ENCODE measurements around the gene MAP3K7. TPM values are rescaled to one million over a fixed set of nuclear protein-coding genes. Genes with fewer than 3 reads are reported as not detected.

The MAP3K7 gene
- total RNA-seq, 1 donor from 2014 or later: 33.8 TPM

DNA sequence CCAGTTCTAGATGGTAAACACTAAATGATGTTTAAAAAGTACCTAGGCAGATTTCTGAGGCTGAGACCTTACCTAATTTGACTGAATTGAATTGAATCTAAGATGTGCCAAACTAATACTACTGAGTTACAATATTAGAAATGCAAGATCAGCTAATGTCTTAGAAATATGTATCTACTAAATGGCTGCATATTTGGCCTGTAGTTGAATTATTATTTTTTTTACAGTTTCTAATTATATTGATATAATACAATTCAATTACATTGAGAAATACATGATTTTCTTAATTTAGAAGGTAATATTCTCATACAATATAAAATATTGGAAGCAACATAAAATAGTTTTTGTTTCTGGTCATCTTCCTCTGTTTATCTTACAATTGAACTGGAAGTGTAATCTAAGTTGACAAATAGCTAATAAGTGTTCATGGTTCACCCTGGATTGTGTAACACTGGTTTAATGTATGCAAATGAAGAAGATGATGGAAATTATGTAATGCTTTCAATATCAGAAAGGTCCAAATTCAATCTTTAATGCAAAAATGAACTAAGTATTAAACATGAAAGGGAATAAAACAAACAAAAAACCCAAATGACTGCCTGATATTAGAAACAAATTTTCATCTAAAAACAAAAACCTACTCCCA lies 2.9 kb downstream of the MAP3K7 start:
- no peak for FAIRE-seq
- Histone ChIP-seq H2AFZ (ENCODE audit: low read depth, low read length) (no peak overlapping the region), H3K79me2 (ENCODE audit: insufficient read depth, low read length) (peaks cover 78% of the 10 kb centered on the region), H3K27ac (ENCODE audit: low read depth, low read length) (peak overlapping the region; percentile 32), H3K9me3 (ENCODE audit: insufficient read depth, low read depth, low read length) (no peaks in the 10 kb centered on the region), H3K36me3 (ENCODE audit: insufficient read depth, low read length) (no peaks in the 10 kb centered on the region), H3K4me2 (ENCODE audit: low read length) (peak overlapping the region; percentile 90), H3K4me1 (ENCODE audit: insufficient read depth, low read length) (peaks cover 16% of the 10 kb centered on the region), H4K20me1 (ENCODE audit: insufficient read depth, low read length) (peaks cover 57% of the 10 kb centered on the region), H3K27me3 (ENCODE audit: insufficient read depth, low read length) (no peaks in the 10 kb centered on the region), H3K9ac (ENCODE audit: low read length) (peak overlapping the region; percentile 54), H3K4me3 (ENCODE audit: insufficient read depth, low read depth, low read length) (peak overlapping the region; percentile 71)
- DNase-seq (ENCODE audit: low read depth): no peak
- TF ChIP-seq, protein P1, sequence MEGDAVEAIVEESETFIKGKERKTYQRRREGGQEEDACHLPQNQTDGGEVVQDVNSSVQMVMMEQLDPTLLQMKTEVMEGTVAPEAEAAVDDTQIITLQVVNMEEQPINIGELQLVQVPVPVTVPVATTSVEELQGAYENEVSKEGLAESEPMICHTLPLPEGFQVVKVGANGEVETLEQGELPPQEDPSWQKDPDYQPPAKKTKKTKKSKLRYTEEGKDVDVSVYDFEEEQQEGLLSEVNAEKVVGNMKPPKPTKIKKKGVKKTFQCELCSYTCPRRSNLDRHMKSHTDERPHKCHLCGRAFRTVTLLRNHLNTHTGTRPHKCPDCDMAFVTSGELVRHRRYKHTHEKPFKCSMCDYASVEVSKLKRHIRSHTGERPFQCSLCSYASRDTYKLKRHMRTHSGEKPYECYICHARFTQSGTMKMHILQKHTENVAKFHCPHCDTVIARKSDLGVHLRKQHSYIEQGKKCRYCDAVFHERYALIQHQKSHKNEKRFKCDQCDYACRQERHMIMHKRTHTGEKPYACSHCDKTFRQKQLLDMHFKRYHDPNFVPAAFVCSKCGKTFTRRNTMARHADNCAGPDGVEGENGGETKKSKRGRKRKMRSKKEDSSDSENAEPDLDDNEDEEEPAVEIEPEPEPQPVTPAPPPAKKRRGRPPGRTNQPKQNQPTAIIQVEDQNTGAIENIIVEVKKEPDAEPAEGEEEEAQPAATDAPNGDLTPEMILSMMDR (IDR thresholded peaks at IDR 0.05; ENCODE audit: insufficient read depth, low read depth, low read length): no peak
- no peak for TF ChIP-seq EZH2 (IDR thresholded peaks at IDR 0.05; ENCODE audit: insufficient read depth, low read length)
- peak overlapping the region; percentile 92 for H3K4me3 Mint-ChIP-seq (ENCODE audit: unreplicated experiment)
- no peaks in the 10 kb centered on the region for H3K9me3 Mint-ChIP-seq (ENCODE audit: unreplicated experiment)
- H3K27ac Mint-ChIP-seq (ENCODE audit: unreplicated experiment): no peak overlapping the region
- peaks cover 2% of the 10 kb centered on the region for H3K27me3 Mint-ChIP-seq (ENCODE audit: low read depth, unreplicated experiment)
- H3K36me3 Mint-ChIP-seq (ENCODE audit: low read depth, unreplicated experiment): no peaks in the 10 kb centered on the region
- H3K4me1 Mint-ChIP-seq (ENCODE audit: low read depth, unreplicated experiment): peaks cover 24% of the 10 kb centered on the region

DNA sequence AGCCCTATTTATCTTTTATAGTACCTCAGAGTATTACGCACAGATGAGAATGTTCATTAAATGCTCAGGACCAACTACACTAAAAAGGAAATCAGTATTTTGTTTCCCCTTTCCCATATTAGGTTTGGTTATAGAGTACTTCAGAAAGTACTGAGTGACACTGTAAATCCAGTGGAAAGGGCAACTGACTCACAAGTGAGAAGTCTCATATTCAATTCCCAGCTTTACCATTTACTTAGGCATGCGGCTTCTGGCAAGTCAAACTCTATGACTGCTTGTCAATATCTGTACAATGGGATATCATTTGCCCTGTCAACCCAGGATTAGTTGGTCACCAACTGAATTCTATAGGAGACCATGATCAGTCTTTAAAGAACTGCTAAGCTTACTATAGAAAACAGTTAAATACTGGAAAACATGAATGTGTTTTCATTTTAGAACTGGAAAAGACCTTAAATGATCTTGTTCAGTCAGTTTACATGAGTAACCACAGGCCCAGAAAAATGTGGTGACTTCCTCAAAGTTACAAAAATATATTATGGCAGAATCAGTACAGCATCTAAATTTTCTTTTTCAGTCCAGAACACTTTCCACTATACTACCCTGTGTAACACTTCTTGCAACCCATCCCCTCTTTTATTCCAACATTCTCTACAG lies 3.6 kb downstream of the MAP3K7 start:
- TF ChIP-seq EZH2 (IDR thresholded peaks at IDR 0.05; ENCODE audit: insufficient read depth, low read length): no peak
- H3K36me3 ChIP-seq (ENCODE audit: insufficient read depth, low read length): no peaks in the 10 kb centered on the region
- H3K27me3 ChIP-seq (ENCODE audit: insufficient read depth, low read length): no peaks in the 10 kb centered on the region
- no peaks in the 10 kb centered on the region for H3K9me3 ChIP-seq (ENCODE audit: insufficient read depth, low read depth, low read length)
- DNase-seq (ENCODE audit: low read depth): peak; percentile 6
- peaks cover 16% of the 10 kb centered on the region for H3K4me1 ChIP-seq (ENCODE audit: insufficient read depth, low read length)
- H3K79me2 ChIP-seq (ENCODE audit: insufficient read depth, low read length): peaks cover 85% of the 10 kb centered on the region
- H3K27ac Mint-ChIP-seq (ENCODE audit: unreplicated experiment): peak overlapping the region; percentile 69
- H2AFZ ChIP-seq (ENCODE audit: low read depth, low read length): no peak overlapping the region
- peak overlapping the region; percentile 72 for H3K4me3 Mint-ChIP-seq (ENCODE audit: unreplicated experiment)
- H3K9ac ChIP-seq (ENCODE audit: low read length): no peak overlapping the region
- no peak overlapping the region for H3K4me3 ChIP-seq (ENCODE audit: insufficient read depth, low read depth, low read length)
- H3K27me3 Mint-ChIP-seq (ENCODE audit: low read depth, unreplicated experiment): no peaks in the 10 kb centered on the region
- H3K4me2 ChIP-seq (ENCODE audit: low read length): peak overlapping the region; percentile 9
- H3K27ac ChIP-seq (ENCODE audit: low read depth, low read length): no peak overlapping the region
- peaks cover 59% of the 10 kb centered on the region for H4K20me1 ChIP-seq (ENCODE audit: insufficient read depth, low read length)
- H3K36me3 Mint-ChIP-seq (ENCODE audit: low read depth, unreplicated experiment): no peaks in the 10 kb centered on the region
- FAIRE-seq: peak; percentile 9
- H3K4me1 Mint-ChIP-seq (ENCODE audit: low read depth, unreplicated experiment): peaks cover 24% of the 10 kb centered on the region
- H3K9me3 Mint-ChIP-seq (ENCODE audit: unreplicated experiment): no peaks in the 10 kb centered on the region

DNA sequence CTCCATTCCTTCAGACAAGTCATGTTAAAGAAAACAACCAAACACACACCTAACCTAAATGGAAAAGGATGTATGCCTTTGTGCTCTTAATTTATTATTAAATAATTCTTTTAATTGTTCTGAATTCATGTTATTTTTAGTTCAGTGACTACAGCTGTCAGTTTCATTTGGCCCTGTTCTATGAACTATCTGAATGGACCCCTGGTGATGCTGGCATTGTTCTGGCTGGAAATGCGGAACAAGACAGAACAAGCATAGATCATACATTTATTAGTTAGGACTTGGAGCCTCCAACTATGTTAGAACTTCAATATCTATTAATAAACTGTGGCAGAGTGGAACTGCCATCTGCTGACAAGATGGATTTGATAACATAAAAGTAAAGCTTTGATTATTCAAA lies 5.7 kb downstream of the MAP3K7 start:
- no peaks in the 10 kb centered on the region for H3K27me3 ChIP-seq (ENCODE audit: insufficient read depth, low read length)
- H3K4me1 ChIP-seq (ENCODE audit: insufficient read depth, low read length): peaks cover 12% of the 10 kb centered on the region
- Mint-ChIP-seq H3K9me3 (ENCODE audit: unreplicated experiment) (no peaks in the 10 kb centered on the region), H3K27me3 (ENCODE audit: low read depth, unreplicated experiment) (no peaks in the 10 kb centered on the region), H3K36me3 (ENCODE audit: low read depth, unreplicated experiment) (no peaks in the 10 kb centered on the region), H3K4me1 (ENCODE audit: low read depth, unreplicated experiment) (peaks cover 24% of the 10 kb centered on the region), H3K27ac (ENCODE audit: unreplicated experiment) (no peak overlapping the region), H3K4me3 (ENCODE audit: unreplicated experiment) (no peak overlapping the region)
- no peak overlapping the region for H3K4me3 ChIP-seq (ENCODE audit: insufficient read depth, low read depth, low read length)
- TF ChIP-seq EZH2 (IDR thresholded peaks at IDR 0.05; ENCODE audit: insufficient read depth, low read length): no peak
- TF ChIP-seq, protein P1 (IDR thresholded peaks at IDR 0.05; ENCODE audit: insufficient read depth, low read depth, low read length): no peak
- H4K20me1 ChIP-seq (ENCODE audit: insufficient read depth, low read length): peaks cover 75% of the 10 kb centered on the region
- H3K79me2 ChIP-seq (ENCODE audit: insufficient read depth, low read length): peaks cover 99% of the 10 kb centered on the region
- no peak overlapping the region for H3K27ac ChIP-seq (ENCODE audit: low read depth, low read length)
- H2AFZ ChIP-seq (ENCODE audit: low read depth, low read length): no peak overlapping the region
- no peak overlapping the region for H3K9ac ChIP-seq (ENCODE audit: low read length)
- no peak overlapping the region for H3K4me2 ChIP-seq (ENCODE audit: low read length)
- DNase-seq (ENCODE audit: low read depth) (no peak), FAIRE-seq (no peak)
- no peaks in the 10 kb centered on the region for H3K9me3 ChIP-seq (ENCODE audit: insufficient read depth, low read depth, low read length)
- H3K36me3 ChIP-seq (ENCODE audit: insufficient read depth, low read length): no peaks in the 10 kb centered on the region
